ENCODE results near the gene TMBIM6. TPM values are rescaled to one million over a fixed set of nuclear protein-coding genes. Genes with fewer than 3 reads are reported as not detected.
A peak's percentile ranks its signal among the peaks of the same experiment; 100 is the strongest.

TMBIM6 gene
- total and polyA plus RNA-seq, 5 donors from 2014 or later = 376 to 1,224 (median 1,179) TPM

DNA sequence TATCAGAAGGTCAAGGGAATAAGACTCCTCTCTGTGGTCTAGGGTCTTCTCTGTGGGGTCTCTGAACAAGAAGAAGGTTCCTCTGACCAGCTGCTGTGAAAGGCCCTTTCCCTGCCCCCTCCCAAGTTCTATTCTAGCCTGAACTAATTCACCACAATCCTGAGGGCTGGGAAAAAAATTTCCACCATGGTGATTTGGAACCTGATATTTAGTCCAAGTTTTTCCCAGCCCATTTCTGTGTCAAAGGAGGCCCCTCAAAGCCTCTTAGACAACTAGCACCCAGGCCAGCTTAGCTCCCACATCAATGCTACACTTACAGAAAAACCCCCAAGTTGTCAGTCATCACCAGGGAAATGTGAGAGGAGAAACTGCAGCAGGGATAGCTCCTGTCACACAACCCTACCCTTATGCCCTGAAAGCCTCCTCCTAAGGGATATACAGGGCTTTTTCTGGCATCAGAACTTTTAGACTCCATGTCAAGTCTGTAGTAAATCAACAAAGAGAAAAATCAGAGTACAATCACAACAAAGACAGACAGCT, 38.6 kb upstream of the TMBIM6 start:
- Mint-ChIP-seq H3K4me1 (peaks cover 24 to 73% (median 62%) of the 10 kb centered on the region in 4 donors), H3K4me3 (peak overlapping the region in 2 of 4 donors; percentile 50 to 82), H3K36me3 (no peaks in the 10 kb centered on the region), H3K27me3 (peaks cover 4% of the 10 kb centered on the region), H3K27ac (peak overlapping the region in 2 of 3 donors; percentile 69 to 73), H3K9me3 (no peaks in the 10 kb centered on the region)
- Histone ChIP-seq H3K4me3 (ENCODE audit: low read depth, low read length) (no peak overlapping the region), H3K27ac (ENCODE audit: insufficient read depth, low read length, poor library complexity, severe bottlenecking) (no peak overlapping the region), H3K27me3 (ENCODE audit: control insufficient read depth, insufficient read depth, low read length) (no peaks in the 10 kb centered on the region), H3K9me3 (ENCODE audit: control insufficient read depth in 2 of 2, low read length in 2 of 2) (no peaks in the 10 kb centered on the region), H3K36me3 (ENCODE audit: control insufficient read depth, insufficient read depth, low read length) (no peaks in the 10 kb centered on the region), H3K4me1 (ENCODE audit: control insufficient read depth, insufficient read depth, low read length, poor library complexity, severe bottlenecking) (peaks cover 62% of the 10 kb centered on the region)
- ATAC-seq (ENCODE audit: low read depth in 2 of 2) (no peak), DNase-seq (no peak)

- ATAC-seq (ENCODE audit: low read depth in 2 of 2) (no peak), DNase-seq (peak in 2 of 3 donors; percentile 11 to 40)
- no peaks in the 10 kb centered on the region for H3K36me3 Mint-ChIP-seq
- no peaks in the 10 kb centered on the region for H3K9me3 Mint-ChIP-seq
- Histone ChIP-seq H3K9me3 (ENCODE audit: control insufficient read depth in 2 of 2, low read length in 2 of 2) (no peaks in the 10 kb centered on the region), H3K36me3 (ENCODE audit: control insufficient read depth, insufficient read depth, low read length) (no peaks in the 10 kb centered on the region), H3K27ac (ENCODE audit: insufficient read depth, low read length, poor library complexity, severe bottlenecking) (no peak overlapping the region), H3K4me1 (ENCODE audit: control insufficient read depth, insufficient read depth, low read length, poor library complexity, severe bottlenecking) (peaks cover 53% of the 10 kb centered on the region), H3K4me3 (ENCODE audit: low read depth, low read length) (peak overlapping the region; percentile 26), H3K27me3 (ENCODE audit: control insufficient read depth, insufficient read depth, low read length) (no peaks in the 10 kb centered on the region)
- peaks cover 19 to 66% (median 56%) of the 10 kb centered on the region in 4 donors for H3K4me1 Mint-ChIP-seq
- peak overlapping the region in 3 of 4 donors; percentile 56 to 82 (median 59) for H3K4me3 Mint-ChIP-seq
- peaks cover 6% of the 10 kb centered on the region for H3K27me3 Mint-ChIP-seq
- peak overlapping the region; percentile 62 to 97 (median 73) for H3K27ac Mint-ChIP-seq
Measured at GRCh38 chr12:49703647-49704137, 37.7 kb upstream of the TMBIM6 start.

DNA sequence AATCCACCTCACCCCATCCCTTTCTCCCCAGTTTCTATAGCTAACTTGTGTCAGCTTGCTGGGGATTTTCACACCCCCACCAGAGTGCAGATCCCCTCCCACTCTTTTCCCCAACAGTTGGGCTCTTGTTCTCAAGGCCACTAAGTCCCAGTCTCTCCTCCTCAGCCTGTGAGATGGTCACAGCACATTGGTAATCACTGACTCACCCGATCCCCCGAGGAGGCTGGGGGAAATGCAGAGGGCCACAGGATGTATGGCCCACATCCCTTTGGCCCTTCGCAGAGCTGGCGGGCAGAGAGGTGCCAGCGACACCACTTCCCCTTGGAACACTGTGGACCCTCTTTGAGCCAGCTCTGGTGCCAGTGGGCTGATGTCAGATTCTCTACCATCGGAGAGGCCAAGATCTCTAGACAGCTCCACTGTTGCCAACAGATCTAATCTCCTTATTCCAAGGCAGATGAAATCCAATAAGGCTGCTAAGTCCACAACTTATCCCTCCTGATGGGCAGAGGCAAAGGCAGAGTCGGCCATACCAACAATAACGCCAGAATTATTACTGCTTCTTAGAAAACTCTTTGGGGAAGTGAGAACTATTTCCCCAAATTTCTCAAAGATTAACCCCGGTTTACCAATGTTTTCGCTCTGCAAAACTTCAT, 35.8 kb upstream of the TMBIM6 start:
- Histone ChIP-seq H3K4me3 (ENCODE audit: low read depth, low read length) (peak overlapping the region; percentile 76), H3K27ac (ENCODE audit: insufficient read depth, low read length, poor library complexity, severe bottlenecking) (no peak overlapping the region), H3K9me3 (ENCODE audit: control insufficient read depth in 2 of 2, low read length in 2 of 2) (no peaks in the 10 kb centered on the region), H3K27me3 (ENCODE audit: control insufficient read depth, insufficient read depth, low read length) (peaks cover 6% of the 10 kb centered on the region), H3K36me3 (ENCODE audit: control insufficient read depth, insufficient read depth, low read length) (no peaks in the 10 kb centered on the region), H3K4me1 (ENCODE audit: control insufficient read depth, insufficient read depth, low read length, poor library complexity, severe bottlenecking) (peaks cover 41% of the 10 kb centered on the region)
- Mint-ChIP-seq H3K27me3 (peaks cover 15% of the 10 kb centered on the region), H3K9me3 (no peaks in the 10 kb centered on the region), H3K4me3 (peak overlapping the region; percentile 82 to 96 (median 92)), H3K27ac (peak overlapping the region in 2 of 3 donors; percentile 89 to 92), H3K4me1 (peaks cover 7 to 53% (median 43%) of the 10 kb centered on the region in 4 donors), H3K36me3 (no peaks in the 10 kb centered on the region)
- DNase-seq (peak in 2 of 3 donors; percentile 2 to 32), ATAC-seq (ENCODE audit: low read depth in 2 of 2) (no peak)

DNA sequence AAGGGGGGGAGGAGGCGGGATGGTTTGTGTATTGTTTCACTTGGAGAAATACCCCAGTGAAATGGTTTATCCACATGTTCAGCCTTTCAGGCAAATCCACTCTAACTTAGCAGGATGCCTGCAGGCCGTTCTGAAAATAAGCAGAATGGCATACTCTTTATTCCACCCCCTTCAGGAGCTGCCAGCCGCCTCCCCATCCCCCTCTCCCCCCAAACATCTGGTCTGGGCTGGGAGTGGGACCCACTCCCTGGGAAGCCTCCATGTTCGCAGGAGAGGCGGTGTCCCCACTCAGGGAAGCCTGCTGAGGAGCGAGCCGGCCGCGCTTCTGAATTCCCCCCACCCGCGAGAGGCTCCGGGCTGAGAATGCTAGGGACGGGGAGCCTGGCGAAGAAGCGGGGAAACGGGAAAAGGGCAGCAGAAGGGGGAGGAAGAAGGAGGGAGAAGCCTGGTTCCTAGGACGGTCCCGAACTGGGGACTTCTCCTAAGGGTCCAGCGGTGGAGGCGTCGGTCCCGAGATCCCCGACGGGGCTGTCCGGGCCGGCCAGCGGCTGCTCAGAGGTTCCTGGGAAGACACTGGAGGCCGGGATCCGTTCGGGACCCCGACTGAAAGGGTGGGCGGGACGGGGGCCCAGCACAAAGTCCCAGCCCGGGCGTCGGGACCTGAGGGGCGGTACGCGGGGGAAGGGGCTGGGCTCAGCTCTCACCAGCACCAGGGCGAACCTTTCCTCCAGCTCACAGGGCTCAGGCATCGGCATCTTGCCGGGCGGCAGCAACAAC, 34.8 kb upstream of the TMBIM6 start:
- Histone ChIP-seq H3K27me3 (ENCODE audit: control insufficient read depth, insufficient read depth, low read length) (peaks cover 12% of the 10 kb centered on the region), H3K36me3 (ENCODE audit: control insufficient read depth, insufficient read depth, low read length) (no peaks in the 10 kb centered on the region), H3K4me1 (ENCODE audit: control insufficient read depth, insufficient read depth, low read length, poor library complexity, severe bottlenecking) (peaks cover 41% of the 10 kb centered on the region), H3K9me3 (ENCODE audit: control insufficient read depth in 2 of 2, low read length in 2 of 2) (no peaks in the 10 kb centered on the region), H3K4me3 (ENCODE audit: low read depth, low read length) (peak overlapping the region; percentile 76), H3K27ac (ENCODE audit: insufficient read depth, low read length, poor library complexity, severe bottlenecking) (peak overlapping the region; percentile 74)
- H3K36me3 Mint-ChIP-seq = no peaks in the 10 kb centered on the region
- H3K27me3 Mint-ChIP-seq = peaks cover 15% of the 10 kb centered on the region
- H3K4me1 Mint-ChIP-seq = peaks cover 7 to 49% (median 40%) of the 10 kb centered on the region in 4 donors
- peak overlapping the region; percentile 89 to 92 (median 92) for H3K27ac Mint-ChIP-seq
- peak overlapping the region; percentile 82 to 96 (median 92) for H3K4me3 Mint-ChIP-seq
- no peaks in the 10 kb centered on the region for H3K9me3 Mint-ChIP-seq
- DNase-seq = peak; percentile 2 to 39 (median 7)
- ATAC-seq (ENCODE audit: low read depth in 2 of 2) = peak; percentile 9 to 15

DNA sequence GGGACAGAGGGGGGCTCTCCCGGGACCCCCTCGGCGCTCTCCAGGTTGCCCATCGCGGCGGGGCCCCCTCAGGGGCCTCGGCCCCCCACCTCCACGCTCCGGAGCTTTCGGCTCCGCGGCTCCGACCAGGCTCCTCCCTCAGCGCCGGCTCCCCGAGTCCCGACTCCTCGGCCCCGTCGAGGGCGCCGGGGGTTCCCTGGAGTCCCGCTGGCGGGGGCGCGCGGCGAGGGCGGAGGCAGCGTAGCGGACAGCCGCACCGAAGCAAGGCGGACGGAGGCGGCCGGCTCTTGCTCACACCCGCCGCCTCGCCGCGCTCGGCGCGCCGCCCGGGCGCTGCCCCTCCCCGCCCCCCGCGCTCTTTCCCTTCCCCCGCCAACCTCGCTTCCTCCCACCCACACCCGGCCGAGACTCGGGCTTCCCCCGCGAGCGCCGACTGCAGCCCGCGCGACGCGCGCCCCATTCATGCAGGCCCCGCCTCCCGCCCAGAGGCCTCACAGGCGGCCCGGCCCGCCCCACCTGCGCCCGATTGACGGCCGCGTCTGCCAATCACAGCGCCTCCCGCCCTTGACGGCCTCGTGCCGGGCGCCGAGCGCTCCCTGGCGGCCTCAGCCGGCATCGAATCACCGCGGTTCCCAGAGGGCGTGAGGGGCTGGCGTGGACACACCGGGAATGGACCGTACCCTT, 34.1 kb upstream of the TMBIM6 start, which contains the start of gene FMNL3:
Gene FMNL3 (minus strand): TSS at position 278 of the 684 bp plus-strand sequence. CDS start 225 bp downstream, at position 53.
- peak; percentile 98 for DNase-seq
- Histone ChIP-seq H3K27me3 (ENCODE audit: control insufficient read depth, insufficient read depth, low read length) (peaks cover 18% of the 10 kb centered on the region), H3K9me3 (ENCODE audit: control insufficient read depth in 2 of 2, low read length in 2 of 2) (no peaks in the 10 kb centered on the region), H3K4me1 (ENCODE audit: control insufficient read depth, insufficient read depth, low read length, poor library complexity, severe bottlenecking) (peaks cover 41% of the 10 kb centered on the region), H3K36me3 (ENCODE audit: control insufficient read depth, insufficient read depth, low read length) (no peaks in the 10 kb centered on the region), H3K4me3 (ENCODE audit: low read depth, low read length) (peak within 1 kb of the TSS; percentile 76), H3K27ac (ENCODE audit: insufficient read depth, low read length, poor library complexity, severe bottlenecking) (peak within 1 kb of the TSS; percentile 74)
- H3K9me3 Mint-ChIP-seq = no peaks in the 10 kb centered on the region
- no peaks in the 10 kb centered on the region for H3K36me3 Mint-ChIP-seq
- H3K4me1 Mint-ChIP-seq = peaks cover 7 to 46% (median 38%) of the 10 kb centered on the region in 4 donors
- H3K4me3 Mint-ChIP-seq = peak within 1 kb of the TSS; percentile 82 to 96 (median 92)
- ATAC-seq (ENCODE audit: low read depth in 2 of 2) = peak; percentile 95 to 97
- H3K27ac Mint-ChIP-seq = peak within 1 kb of the TSS; percentile 89 to 97 (median 92)
- H3K27me3 Mint-ChIP-seq = peaks cover 15% of the 10 kb centered on the region

DNA sequence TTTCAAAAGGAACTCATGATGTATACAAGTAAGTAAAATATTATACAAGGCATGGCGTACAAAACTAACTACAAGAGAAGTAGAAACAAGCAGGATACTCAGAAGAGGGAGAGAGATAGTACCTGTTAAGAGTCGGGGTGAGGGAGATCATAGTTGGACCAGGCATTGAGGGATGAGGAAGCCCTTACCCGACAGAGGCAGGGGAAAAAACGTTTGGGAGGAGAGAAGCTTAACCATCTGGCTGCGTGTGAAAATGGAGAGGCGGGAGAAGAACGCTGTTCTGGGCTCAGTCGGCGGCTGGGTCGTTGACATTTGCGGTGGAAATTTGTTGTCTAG, 33.6 kb upstream of the TMBIM6 start:
- Histone ChIP-seq H3K4me3 (ENCODE audit: low read depth, low read length) (peak overlapping the region; percentile 12), H3K4me1 (ENCODE audit: control insufficient read depth, insufficient read depth, low read length, poor library complexity, severe bottlenecking) (peaks cover 38% of the 10 kb centered on the region), H3K27me3 (ENCODE audit: control insufficient read depth, insufficient read depth, low read length) (peaks cover 18% of the 10 kb centered on the region), H3K9me3 (ENCODE audit: control insufficient read depth in 2 of 2, low read length in 2 of 2) (no peaks in the 10 kb centered on the region), H3K36me3 (ENCODE audit: control insufficient read depth, insufficient read depth, low read length) (no peaks in the 10 kb centered on the region), H3K27ac (ENCODE audit: insufficient read depth, low read length, poor library complexity, severe bottlenecking) (no peak overlapping the region)
- Mint-ChIP-seq H3K27ac (peak overlapping the region; percentile 50 to 97 (median 92)), H3K9me3 (no peaks in the 10 kb centered on the region), H3K36me3 (no peaks in the 10 kb centered on the region), H3K4me1 (peaks cover 7 to 41% (median 35%) of the 10 kb centered on the region in 4 donors), H3K27me3 (peaks cover 15% of the 10 kb centered on the region), H3K4me3 (peak overlapping the region; percentile 64 to 83 (median 71))
- ATAC-seq (ENCODE audit: low read depth in 2 of 2) (no peak), DNase-seq (no peak)

GRCh38 chr12:49708851-49709250, 32.5 kb upstream of the TMBIM6 start:
- H3K4me3 Mint-ChIP-seq = peak overlapping the region in 1 of 4 donors; percentile 30
- Histone ChIP-seq H3K27ac (ENCODE audit: insufficient read depth, low read length, poor library complexity, severe bottlenecking) (no peak overlapping the region), H3K9me3 (ENCODE audit: control insufficient read depth in 2 of 2, low read length in 2 of 2) (no peaks in the 10 kb centered on the region), H3K36me3 (ENCODE audit: control insufficient read depth, insufficient read depth, low read length) (no peaks in the 10 kb centered on the region), H3K4me1 (ENCODE audit: control insufficient read depth, insufficient read depth, low read length, poor library complexity, severe bottlenecking) (peaks cover 28% of the 10 kb centered on the region), H3K4me3 (ENCODE audit: low read depth, low read length) (no peak overlapping the region), H3K27me3 (ENCODE audit: control insufficient read depth, insufficient read depth, low read length) (peaks cover 18% of the 10 kb centered on the region)
- DNase-seq = no peak
- ATAC-seq (ENCODE audit: low read depth in 2 of 2) = no peak
- no peaks in the 10 kb centered on the region for H3K36me3 Mint-ChIP-seq
- H3K4me1 Mint-ChIP-seq = peaks cover 7 to 30% (median 24%) of the 10 kb centered on the region in 4 donors
- no peak overlapping the region for H3K27ac Mint-ChIP-seq
- peaks cover 18% of the 10 kb centered on the region for H3K27me3 Mint-ChIP-seq
- peaks cover 0 to under 1% (median 0%) of the 10 kb centered on the region in 7 donors for H3K9me3 Mint-ChIP-seq
